Esophagus muscularis mucosa (tissue), 4 donors: Measurements from ENCODE around the gene ZSWIM1. TPM values are rescaled to one million over a fixed set of nuclear protein-coding genes. Genes with fewer than 3 reads are reported as not detected.

Experiments used
- DNase-seq: peaks from one replicate; pipeline ENCODE4 v3.0.0-alpha.2; 2017; ENCODE audit errors: extremely low spot score
- H3K27ac ChIP-seq, 4 donors: fragments of 200-600 bp; sonication (generic); replicated peaks in 1 of 4; 1 replicate in 3 of 4; 2 replicates in 1 of 4; pipeline ENCODE4 v1.5.1; 2016 to 2019; ENCODE audit warnings: mild to moderate bottlenecking in 1 of 4
- H3K27me3 ChIP-seq, 4 donors: fragments of 200-600 bp; sonication (generic); one replicate each; pipeline versions ENCODE4 v1.5.1 to v1.6.0; 2016 to 2019
- H3K36me3 ChIP-seq, 4 donors: fragments of 200-600 bp; sonication (generic); one replicate each; pipeline ENCODE4 v1.5.1; 2016 to 2019
- H3K4me1 ChIP-seq, 4 donors: fragments of 200-600 bp; sonication (generic); one replicate each; pipeline ENCODE4 v1.5.1; 2016 to 2019
- H3K4me3 ChIP-seq, 4 donors: fragments of 200-600 bp; sonication (generic); 1 replicate in 2 of 4; 2 replicates in 2 of 4; pipeline ENCODE4 v1.5.1; 2016 to 2019; ENCODE audit warnings: mild to moderate bottlenecking in 4 of 4, moderate library complexity in 1 of 4
- H3K9me3 ChIP-seq, 4 donors: fragments of 200-600 bp; sonication (generic); 1 replicate in 3 of 4; 2 replicates in 1 of 4; pipeline ENCODE4 v1.5.1; 2016 to 2019
- CTCF ChIP-seq, 3 experiments: fragments of 200-600 bp in 2 of 3; fragments of 450-650 bp in 1 of 3; sonication (generic) in 2 of 3; IDR thresholded peaks; one replicate each; pipeline ENCODE4 v1.5.1; 2017 to 2019; ENCODE audit warnings: antibody characterized with exemption in 3 of 3, mild to moderate bottlenecking in 2 of 3, moderate library complexity in 1 of 3
- EP300 ChIP-seq: sonication (generic); formaldehyde crosslinking; IDR thresholded peaks from one replicate; pipeline ENCODE4 v1.6.1; 2017; ENCODE audit warnings: antibody characterized with exemption
- POLR2A ChIP-seq: fragments of 450-650 bp; IDR thresholded peaks from one replicate; pipeline ENCODE4 v1.6.1; 2017; ENCODE audit warnings: antibody characterized with exemption, moderate library complexity, mild to moderate bottlenecking, low read depth
- POLR2AphosphoS5 ChIP-seq, 2 donors: sonication (generic); formaldehyde crosslinking; IDR thresholded peaks; one replicate each; pipeline ENCODE4 v1.6.1; 2017; ENCODE audit warnings: antibody characterized with exemption in 2 of 2
- WGBS: methylation state at CpG from one replicate; pipeline ENCODE4 v1.1.5; 2018; 5-methylcytosine and 5-hydroxymethylcytosine counted together
- intact Hi-C: fragments of 100-400 bp; cut with DNase I; formaldehyde crosslinking; loops from one replicate; pipeline ENCODE4 v1.15.1; 2023
- total RNA-seq, 4 donors: library from RNA; depleted of rRNA; stranded (reverse); fragments of >200 nt; gene quantifications; one replicate each; pipeline versions ENCODE4 v1.1.0 to v1.2.1, GENCODE V29; 2016

Gene ZSWIM1
- total RNA-seq, 4 donors from 2014 or later: 7.1 to 13.5 (median 9.2) TPM

GRCh38 chr20:45921337-45922189 is 40.5 kb downstream of the ZSWIM1 start:
- TF ChIP-seq CTCF (IDR thresholded peaks at IDR 0.05) (no peak), POLR2A (no peak), POLR2AphosphoS5 (IDR thresholded peaks at IDR 0.05) (no peak), EP300 (no peak)
- intact Hi-C loops: no loop called here
- DNase-seq: no peak
- Histone ChIP-seq H3K9me3 (no peaks in the 10 kb centered on the region), H3K4me1 (peaks cover 47 to 60% (median 48%) of the 10 kb centered on the region in 4 donors), H3K27ac (no peak overlapping the region), H3K27me3 (no peaks in the 10 kb centered on the region), H3K36me3 (no peaks in the 10 kb centered on the region), H3K4me3 (no peak overlapping the region)
- 92% methylated on average over 11 of the region's 11 CpGs for WGBS

GRCh38 chr20:45924391-45925261 is 43.6 kb downstream of the ZSWIM1 start:
- WGBS: 43% methylated on average over 19 of the region's 21 CpGs
- H3K27ac ChIP-seq: peak overlapping the region; percentile 56 to 68 (median 60)
- no peaks in the 10 kb centered on the region for H3K27me3 ChIP-seq
- no peaks in the 10 kb centered on the region for H3K9me3 ChIP-seq
- no peak for TF ChIP-seq POLR2A
- TF ChIP-seq POLR2AphosphoS5 (IDR thresholded peaks at IDR 0.05): no peak
- no peak for TF ChIP-seq EP300
- TF ChIP-seq CTCF (IDR thresholded peaks at IDR 0.05): no peak
- intact Hi-C loops: no loop called here
- H3K4me3 ChIP-seq: no peak overlapping the region
- DNase-seq: no peak
- H3K36me3 ChIP-seq: no peaks in the 10 kb centered on the region
- H3K4me1 ChIP-seq: peaks cover 34 to 38% (median 36%) of the 10 kb centered on the region in 4 donors

GRCh38 chr20:45925821-45926506 is 44.9 kb downstream of the ZSWIM1 start:
- TF ChIP-seq POLR2AphosphoS5 (IDR thresholded peaks at IDR 0.05) (no peak), EP300 (no peak), CTCF (IDR thresholded peaks at IDR 0.05) (no peak)
- peaks cover 21 to 29% (median 28%) of the 10 kb centered on the region in 4 donors for H3K4me1 ChIP-seq
- peak overlapping the region in 1 of 4 donors; percentile 52 for H3K27ac ChIP-seq
- H3K9me3 ChIP-seq: no peaks in the 10 kb centered on the region
- intact Hi-C loops: no loop called here
- no peak overlapping the region for H3K4me3 ChIP-seq
- no peaks in the 10 kb centered on the region for H3K36me3 ChIP-seq
- WGBS: 62% methylated on average over 8 of the region's 9 CpGs
- no peak for DNase-seq
- H3K27me3 ChIP-seq: no peaks in the 10 kb centered on the region

GRCh38 chr20:45926731-45927070 is 45.7 kb downstream of the ZSWIM1 start:
- Histone ChIP-seq H3K9me3 (no peaks in the 10 kb centered on the region), H3K4me1 (peaks cover 18 to 29% (median 27%) of the 10 kb centered on the region in 4 donors), H3K4me3 (no peak overlapping the region), H3K27me3 (no peaks in the 10 kb centered on the region), H3K36me3 (no peaks in the 10 kb centered on the region), H3K27ac (no peak overlapping the region)
- 80% methylated on average over 2 of the region's 2 CpGs for WGBS
- intact Hi-C loops: no loop called here
- TF ChIP-seq EP300 (no peak), POLR2AphosphoS5 (IDR thresholded peaks at IDR 0.05) (no peak), POLR2A (no peak), CTCF (IDR thresholded peaks at IDR 0.05) (no peak)
- no peak for DNase-seq
